ENCODE data around the gene ZBTB7C.

GRCh38 chr18:48078448-48078847 is 330.7 kb downstream of the ZBTB7C start:
- TF ChIP-seq, protein P1, sequence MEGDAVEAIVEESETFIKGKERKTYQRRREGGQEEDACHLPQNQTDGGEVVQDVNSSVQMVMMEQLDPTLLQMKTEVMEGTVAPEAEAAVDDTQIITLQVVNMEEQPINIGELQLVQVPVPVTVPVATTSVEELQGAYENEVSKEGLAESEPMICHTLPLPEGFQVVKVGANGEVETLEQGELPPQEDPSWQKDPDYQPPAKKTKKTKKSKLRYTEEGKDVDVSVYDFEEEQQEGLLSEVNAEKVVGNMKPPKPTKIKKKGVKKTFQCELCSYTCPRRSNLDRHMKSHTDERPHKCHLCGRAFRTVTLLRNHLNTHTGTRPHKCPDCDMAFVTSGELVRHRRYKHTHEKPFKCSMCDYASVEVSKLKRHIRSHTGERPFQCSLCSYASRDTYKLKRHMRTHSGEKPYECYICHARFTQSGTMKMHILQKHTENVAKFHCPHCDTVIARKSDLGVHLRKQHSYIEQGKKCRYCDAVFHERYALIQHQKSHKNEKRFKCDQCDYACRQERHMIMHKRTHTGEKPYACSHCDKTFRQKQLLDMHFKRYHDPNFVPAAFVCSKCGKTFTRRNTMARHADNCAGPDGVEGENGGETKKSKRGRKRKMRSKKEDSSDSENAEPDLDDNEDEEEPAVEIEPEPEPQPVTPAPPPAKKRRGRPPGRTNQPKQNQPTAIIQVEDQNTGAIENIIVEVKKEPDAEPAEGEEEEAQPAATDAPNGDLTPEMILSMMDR (conservative IDR thresholded peaks at IDR 0.05; ENCODE audit: low read length), result no peak
- no peak for TF ChIP-seq EZH2phosphoT487 (IDR thresholded peaks at IDR 0.05; ENCODE audit: borderline replicate concordance, low read depth, low read length)

Data from OCI-LY7 (cell line).